Fibroblast of pulmonary artery (primary cell): ENCODE data around the gene HOXB2.

ENCODE experiments used
- DNase-seq: peaks from one replicate; pipeline ENCODE4 v3.0.0-alpha.2; 2010; ENCODE audit warnings: low read depth
- H3K4me3 ChIP-seq: replicated peaks from 2 replicates; pipeline ENCODE4 v1.5.1; 2011; ENCODE audit warnings: low read depth, mild to moderate bottlenecking, control low read depth, low read length, moderate library complexity
- TF ChIP-seq, protein P1 (sequence below): IDR thresholded peaks from 2 replicates; pipeline ENCODE4 v1.5.1; 2011; ENCODE audit warnings: mild to moderate bottlenecking, control low read depth, low read length, inconsistent platforms; ENCODE audit errors: missing control alignments

Gene HOXB2

DNA sequence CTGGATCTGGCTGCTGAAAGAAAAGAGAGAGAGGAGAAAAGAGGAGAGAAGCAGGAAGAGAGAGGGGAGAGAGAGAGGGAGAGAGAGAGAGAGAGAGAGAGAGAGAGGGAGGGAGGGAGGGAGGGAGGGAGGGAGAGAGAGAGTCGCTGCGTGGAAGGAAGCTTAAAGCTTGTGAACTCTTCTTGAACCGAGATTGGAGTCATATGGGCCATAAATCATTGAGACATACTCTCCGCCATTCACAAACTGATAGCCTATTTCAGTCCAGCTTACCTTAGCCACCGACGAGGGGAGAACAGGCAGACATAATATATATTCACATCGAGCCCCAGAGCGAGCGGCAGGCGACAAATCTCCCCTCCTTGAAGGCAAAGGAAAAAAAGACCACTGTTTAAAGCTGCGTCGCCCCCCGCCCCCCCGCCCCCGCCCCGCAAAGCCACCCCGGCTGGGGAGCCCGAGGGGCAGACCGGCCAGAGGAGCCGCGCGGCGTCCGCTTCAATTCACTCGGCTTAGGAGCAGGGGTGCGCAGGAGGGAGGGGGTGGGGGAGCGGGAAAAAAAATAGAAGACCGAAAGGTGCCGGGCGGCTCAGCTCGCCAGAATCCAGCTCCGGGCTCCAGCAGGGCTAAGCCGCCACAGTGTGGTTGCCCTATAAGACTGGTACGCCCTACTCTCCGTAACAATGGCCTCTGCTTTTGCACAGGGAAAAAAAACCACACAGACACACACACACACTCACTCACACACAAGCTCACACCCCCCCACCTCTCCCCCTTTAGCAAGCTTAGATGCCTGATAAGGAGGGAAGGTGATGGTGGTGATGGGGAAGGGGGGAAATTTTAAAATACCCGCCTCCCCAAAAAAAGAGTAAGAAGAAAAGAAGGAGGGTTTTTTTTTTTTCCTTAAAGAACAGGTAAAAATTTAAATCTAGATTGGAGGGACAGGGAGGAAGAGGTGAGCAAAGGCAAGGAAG is 10.6 kb upstream of the HOXB2 start:
- peak; percentile 86 for DNase-seq
- TF ChIP-seq, protein P1, sequence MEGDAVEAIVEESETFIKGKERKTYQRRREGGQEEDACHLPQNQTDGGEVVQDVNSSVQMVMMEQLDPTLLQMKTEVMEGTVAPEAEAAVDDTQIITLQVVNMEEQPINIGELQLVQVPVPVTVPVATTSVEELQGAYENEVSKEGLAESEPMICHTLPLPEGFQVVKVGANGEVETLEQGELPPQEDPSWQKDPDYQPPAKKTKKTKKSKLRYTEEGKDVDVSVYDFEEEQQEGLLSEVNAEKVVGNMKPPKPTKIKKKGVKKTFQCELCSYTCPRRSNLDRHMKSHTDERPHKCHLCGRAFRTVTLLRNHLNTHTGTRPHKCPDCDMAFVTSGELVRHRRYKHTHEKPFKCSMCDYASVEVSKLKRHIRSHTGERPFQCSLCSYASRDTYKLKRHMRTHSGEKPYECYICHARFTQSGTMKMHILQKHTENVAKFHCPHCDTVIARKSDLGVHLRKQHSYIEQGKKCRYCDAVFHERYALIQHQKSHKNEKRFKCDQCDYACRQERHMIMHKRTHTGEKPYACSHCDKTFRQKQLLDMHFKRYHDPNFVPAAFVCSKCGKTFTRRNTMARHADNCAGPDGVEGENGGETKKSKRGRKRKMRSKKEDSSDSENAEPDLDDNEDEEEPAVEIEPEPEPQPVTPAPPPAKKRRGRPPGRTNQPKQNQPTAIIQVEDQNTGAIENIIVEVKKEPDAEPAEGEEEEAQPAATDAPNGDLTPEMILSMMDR = no peak
- H3K4me3 ChIP-seq = peak overlapping the region; percentile 43

DNA sequence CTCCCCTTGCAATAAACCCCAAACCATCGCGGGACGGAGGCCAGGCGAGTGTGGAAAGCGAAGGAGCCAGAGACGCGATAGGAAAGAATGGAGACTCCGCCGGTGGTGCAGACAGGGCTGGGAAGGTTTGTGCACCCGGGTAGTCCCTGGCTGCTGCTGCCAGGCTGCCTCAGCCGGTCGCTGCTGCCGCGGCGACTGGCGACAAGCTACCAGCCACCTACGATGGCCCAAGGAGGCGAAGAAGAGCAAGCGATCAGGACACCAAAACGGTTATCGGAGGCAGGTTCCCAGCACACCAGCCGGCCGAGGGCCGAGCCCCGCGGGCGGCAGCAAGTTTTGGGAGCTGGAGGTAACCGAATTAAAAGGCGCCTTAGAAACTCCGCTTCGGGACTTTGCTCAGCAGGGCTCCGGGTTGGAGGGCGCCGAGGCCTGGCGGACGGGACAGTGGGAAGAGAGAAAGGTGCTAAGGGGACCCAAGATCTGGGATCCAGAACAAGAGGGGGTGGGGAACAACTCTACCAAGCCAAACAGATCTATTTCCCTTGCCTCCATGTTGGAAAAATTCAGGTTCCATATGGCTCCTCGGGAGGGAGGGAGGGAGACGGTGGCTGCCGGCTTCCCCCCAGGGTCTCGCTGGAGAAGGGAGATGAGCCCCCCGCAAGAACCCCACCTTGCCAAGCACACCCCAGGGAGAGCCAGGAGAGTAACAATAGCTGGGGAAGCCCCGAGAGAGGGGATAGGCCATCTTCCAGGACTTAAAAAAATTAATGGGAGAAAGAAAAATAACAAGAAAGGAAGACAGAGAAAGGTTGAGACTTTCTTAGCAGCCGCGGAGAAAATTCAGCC is 9.7 kb upstream of the HOXB2 start:
- TF ChIP-seq, protein P1 = no peak
- no peak for DNase-seq
- peak overlapping the region; percentile 43 for H3K4me3 ChIP-seq

DNA sequence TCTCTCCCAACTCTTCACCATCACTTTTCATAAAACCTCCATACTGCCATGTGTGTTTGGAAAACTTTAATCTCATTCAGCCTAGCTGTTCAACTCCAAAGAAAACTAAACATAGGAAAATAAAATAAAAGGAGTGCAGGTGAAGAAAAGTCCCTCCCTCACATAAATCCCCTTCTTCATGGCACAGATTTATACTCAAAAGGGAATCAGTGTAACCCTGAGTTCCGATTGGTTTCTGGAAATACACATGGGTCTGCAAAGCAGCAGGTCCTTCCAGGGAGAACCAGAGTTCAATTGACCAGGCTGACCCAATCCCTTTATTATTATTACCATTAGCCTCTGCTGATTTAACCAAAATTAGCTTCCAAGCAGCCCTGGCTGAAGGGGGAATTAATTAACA is 8.9 kb upstream of the HOXB2 start:
- DNase-seq = no peak
- H3K4me3 ChIP-seq = no peak overlapping the region
- TF ChIP-seq, protein P1 = no peak

DNA sequence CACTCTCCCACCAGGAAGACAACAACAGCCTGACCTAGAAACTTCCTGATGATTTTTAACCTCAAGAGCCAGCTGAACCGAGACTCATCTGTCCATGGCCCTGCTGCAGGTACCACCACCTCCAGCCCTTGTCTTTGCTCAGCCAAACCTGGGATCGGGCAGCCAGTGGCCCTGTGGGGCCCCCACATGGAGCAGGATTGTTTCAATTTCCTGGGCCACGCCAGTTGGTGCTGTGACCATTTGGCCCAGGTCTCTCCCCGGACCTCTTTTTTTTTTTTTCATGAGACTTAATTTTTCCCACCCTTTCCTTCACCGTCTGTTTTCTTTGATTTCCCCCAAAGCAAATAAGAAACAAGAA is 8.3 kb upstream of the HOXB2 start:
- DNase-seq = no peak
- no peak overlapping the region for H3K4me3 ChIP-seq
- TF ChIP-seq, protein P1 = no peak

DNA sequence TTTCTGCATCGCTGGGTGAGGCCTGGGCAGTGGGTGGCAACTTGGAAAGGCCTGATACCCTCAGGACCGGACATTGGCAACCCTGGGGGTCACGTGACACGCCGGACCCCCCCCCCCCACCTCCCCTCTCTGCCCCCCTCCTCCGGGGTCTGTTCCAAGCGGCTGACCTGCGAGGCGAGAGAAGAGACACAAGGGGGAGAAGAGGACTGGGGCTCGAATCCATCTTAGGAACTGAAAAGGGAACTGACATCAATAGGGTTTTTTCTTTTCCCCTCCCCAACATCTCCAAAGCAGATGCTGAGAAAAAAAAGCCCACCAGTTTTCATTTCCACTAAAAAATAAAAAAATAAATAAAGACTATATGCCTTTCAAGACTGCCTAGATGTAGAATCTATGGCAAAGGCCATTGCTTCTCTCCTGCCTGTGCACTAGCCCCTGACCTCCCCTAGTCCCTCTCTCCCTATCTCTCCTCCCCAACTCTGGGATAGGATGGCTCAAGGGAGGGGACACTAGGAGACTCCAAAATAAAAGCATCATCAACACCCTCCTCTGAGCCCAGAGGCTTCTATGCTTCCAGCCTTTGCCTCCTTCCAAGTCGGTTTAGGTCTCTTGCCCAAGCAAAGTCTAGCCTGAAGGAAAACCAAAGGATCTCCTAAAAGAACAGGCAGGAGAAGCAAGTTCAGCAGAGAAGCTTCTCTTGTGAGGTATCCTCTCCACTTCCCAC is 7.7 kb upstream of the HOXB2 start:
- no peak for DNase-seq
- TF ChIP-seq, protein P1 = no peak
- no peak overlapping the region for H3K4me3 ChIP-seq

DNA sequence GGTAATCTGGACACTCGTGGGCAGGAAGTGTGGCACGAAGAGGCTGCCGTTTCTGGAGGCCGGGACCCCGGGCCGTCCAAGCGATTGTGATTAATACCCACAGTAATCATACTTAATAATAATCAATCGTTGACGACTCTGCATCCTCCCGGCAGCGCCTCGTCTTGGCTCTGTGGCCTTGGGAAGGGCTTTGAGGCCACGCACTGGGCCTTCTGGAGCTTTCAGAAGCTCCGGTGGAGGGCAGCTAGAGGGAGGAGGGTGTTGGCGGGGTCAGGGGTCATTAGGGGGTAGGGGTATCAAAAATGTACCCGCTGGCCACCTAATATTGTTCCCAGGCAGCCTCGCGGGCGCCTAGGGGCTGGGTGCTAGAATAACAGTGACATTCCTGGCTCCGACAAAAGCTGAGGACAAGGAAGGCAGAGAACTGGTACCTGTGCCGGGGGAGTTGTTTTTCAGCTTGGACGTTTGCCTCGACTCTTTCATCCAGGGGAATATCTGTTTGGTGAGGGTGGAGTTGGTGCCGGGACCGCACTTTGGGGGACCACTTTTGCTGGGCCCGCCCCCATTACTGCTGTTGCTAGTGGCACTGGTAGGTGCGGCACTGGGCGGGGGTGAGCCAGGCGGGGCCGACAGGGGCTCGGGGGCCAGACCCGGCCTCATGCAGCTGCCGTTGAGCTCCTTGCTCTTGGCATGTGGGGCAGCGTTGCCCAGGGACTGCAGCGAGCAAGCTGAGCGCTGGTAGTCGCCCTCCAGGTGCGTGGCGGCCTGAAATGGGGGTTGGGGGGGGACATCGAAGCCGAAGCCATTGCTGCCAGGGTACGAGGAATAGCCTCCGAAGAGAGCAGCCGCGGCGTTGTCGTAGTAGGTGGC is 6.9 kb upstream of the HOXB2 start:
- TF ChIP-seq, protein P1 = no peak
- no peak for DNase-seq
- H3K4me3 ChIP-seq = no peak overlapping the region
